ENCODE results near the gene CCDC182.

- TF ChIP-seq CTCF (IDR thresholded peaks at IDR 0.05): no peak
- TF ChIP-seq POLR2AphosphoS5 (IDR thresholded peaks at IDR 0.05): no peak
- no peak for TF ChIP-seq POLR2A (IDR thresholded peaks at IDR 0.05)
These were observed 49.0 kb downstream of the CCDC182 start for GRCh38 chr17:57696050-57696449.

All from sigmoid colon (tissue), 4 donors.